ENCODE data around the gene KIF12.

DNA sequence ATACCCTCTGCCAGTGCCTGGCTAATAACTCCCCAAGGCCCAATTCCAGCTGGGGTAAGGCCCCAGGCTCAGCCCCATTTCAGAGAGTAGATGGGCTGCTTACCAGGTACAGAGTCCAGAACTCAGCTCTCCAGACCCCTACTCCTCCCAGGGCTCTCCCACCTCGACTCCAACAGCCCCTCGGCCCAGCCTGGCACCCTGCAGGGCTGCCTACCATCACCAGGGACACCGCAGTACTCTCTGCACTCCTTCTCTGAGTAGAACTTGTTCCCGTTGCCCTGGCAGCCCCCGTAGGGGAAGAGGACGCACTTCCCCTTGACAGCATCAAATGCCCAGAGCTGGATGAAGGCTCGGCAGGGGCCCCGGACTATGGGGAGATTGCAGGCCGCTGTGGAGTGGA is 38.4 kb downstream of the KIF12 start:
- TF ChIP-seq POLR2A (IDR thresholded peaks at IDR 0.05; ENCODE audit: control extremely low read depth in 1 of 2, low read depth in 2 of 2, low read length in 2 of 2) (no peak), EP300 (IDR thresholded peaks at IDR 0.05; ENCODE audit: borderline replicate concordance in 1 of 2, low read depth in 2 of 2, low read length in 2 of 2) (no peak), USF2 (IDR thresholded peaks at IDR 0.05; ENCODE audit: low read length) (no peak), CTCF (IDR thresholded peaks at IDR 0.05; ENCODE audit: control extremely low read depth in 1 of 3, insufficient read depth in 1 of 3, low read depth in 1 of 3, low read length in 3 of 3) (no peak), POLR2AphosphoS5 (IDR thresholded peaks at IDR 0.05; ENCODE audit: low read depth, low read length) (no peak)

Measured in H1 (cell line).